Measurements from ENCODE around the gene PBX3.

- TF ChIP-seq EZH2 (IDR thresholded peaks at IDR 0.05; ENCODE audit: borderline replicate concordance, insufficient read depth, low read depth, low read length, poor library complexity, severe bottlenecking) (no peak), CTCF (IDR thresholded peaks at IDR 0.05) (no peak)
These were observed 255.5 kb downstream of the PBX3 start for GRCh38 chr9:126002476-126003350.

Data from B cell (primary cell).